HG02798 (cell line): ENCODE results near the gene ISLR.

Experiments
- ATAC-seq: cut with Tn5 transposase; IDR thresholded peaks from one replicate; pipeline ENCODE4 v1.9.1; 2021; ENCODE audit warnings: mild to moderate bottlenecking; ENCODE audit not compliant: unreplicated experiment, poor library complexity

The ISLR gene

GRCh38 chr15:74192751-74193150 lies 19.2 kb downstream of the ISLR start:
- no peak for ATAC-seq

- ATAC-seq, result no peak
These were observed 19.8 kb downstream of the ISLR start for GRCh38 chr15:74193299-74193718.

GRCh38 chr15:74193905-74194304 lies 20.4 kb downstream of the ISLR start:
- ATAC-seq, result no peak

GRCh38 chr15:74194572-74195559 lies 21.4 kb downstream of the ISLR start:
- ATAC-seq, result no peak

- no peak for ATAC-seq
These were observed 22.7 kb downstream of the ISLR start for GRCh38 chr15:74196175-74196574.

GRCh38 chr15:74197176-74197965 lies 23.9 kb downstream of the ISLR start:
- ATAC-seq, result no peak

- no peak for ATAC-seq
These were observed 25.8 kb downstream of the ISLR start for GRCh38 chr15:74199297-74199652.

GRCh38 chr15:74200412-74200815 lies 26.9 kb downstream of the ISLR start:
- no peak for ATAC-seq

GRCh38 chr15:74200871-74201419 lies 27.4 kb downstream of the ISLR start:
- no peak for ATAC-seq

- no peak for ATAC-seq
These were observed 28.4 kb downstream of the ISLR start for GRCh38 chr15:74201710-74202420.

- ATAC-seq, result no peak
These were observed 29.2 kb downstream of the ISLR start, which contains the start of gene STRA6 for GRCh38 chr15:74202452-74203401. STRA6 (minus strand) TSS chr15:74202787; CDS start chr15:74202267, 520 bp downstream.

- ATAC-seq, result no peak
These were observed 30.5 kb downstream of the ISLR start for GRCh38 chr15:74203914-74204431.

- ATAC-seq, result no peak
These were observed 32.1 kb downstream of the ISLR start for GRCh38 chr15:74205582-74205947.

GRCh38 chr15:74206801-74207281 lies 33.3 kb downstream of the ISLR start:
- no peak for ATAC-seq

- ATAC-seq, result no peak
These were observed 34.3 kb downstream of the ISLR start for GRCh38 chr15:74207652-74208440.

GRCh38 chr15:74208496-74208895 lies 35.0 kb downstream of the ISLR start:
- ATAC-seq, result no peak

GRCh38 chr15:74208901-74209559 lies 35.5 kb downstream of the ISLR start:
- no peak for ATAC-seq

- ATAC-seq, result no peak
These were observed 36.0 kb downstream of the ISLR start for GRCh38 chr15:74209560-74209958.
